ENCODE data around the gene FYB1. TPM values are rescaled to one million over a fixed set of nuclear protein-coding genes. Genes with fewer than 3 reads are reported as not detected.

FYB1 gene
- total and polyA plus RNA-seq, 2 of the 8 experiments (the other 6 are each of a cell fraction or from before 2014, with no cell fraction given): not detected

- FAIRE-seq (no peak), DNase-seq (ENCODE audit: low read depth in 1 of 2, low spot score in 2 of 2) (no peak)
- ChIA-PET POLR2A (ENCODE audit: partially characterized antibody) (no interaction called here), CTCF (ENCODE audit: partially characterized antibody) (interaction anchor here (1.6 to 2.4 kb wide), 2 partner anchors 62 to 74 kb away, joined by 5 to 7 read pairs; no protein-coding TSS in a partner anchor)
- Histone ChIP-seq H3K4me1 (replicated peaks in 1 of 4; ENCODE audit: control insufficient read depth in 3 of 4, insufficient read depth in 4 of 4, low read length in 3 of 4) (no peaks in the 10 kb centered on the region), H4K8ac (ENCODE audit: extremely low read depth, insufficient read depth, low read length) (no peak overlapping the region), H2BK15ac (ENCODE audit: low read length) (no peak overlapping the region), H3K79me2 (ENCODE audit: control insufficient read depth in 1 of 2, insufficient read depth in 2 of 2, low read length in 2 of 2) (no peaks in the 10 kb centered on the region), H3K4me2 (ENCODE audit: insufficient read depth in 1 of 2, low read depth in 2 of 2, low read length in 2 of 2) (no peak overlapping the region), H3K14ac (ENCODE audit: insufficient read length) (no peak overlapping the region), H3K18ac (ENCODE audit: extremely low read depth, low read length) (no peak overlapping the region), H2AFZ (ENCODE audit: low read length) (no peak overlapping the region), H2AK5ac (ENCODE audit: low read depth, low read length) (no peak overlapping the region), H3K56ac (replicated peaks; ENCODE audit: insufficient read length, low read depth, low read length) (no peak overlapping the region), H3K79me1 (ENCODE audit: low read depth, low read length) (no peaks in the 10 kb centered on the region), H2BK12ac (ENCODE audit: low read depth, low read length) (no peak overlapping the region), H2BK5ac (ENCODE audit: low read depth, low read length) (no peak overlapping the region), H2BK20ac (ENCODE audit: low read length) (no peak overlapping the region), H2BK120ac (replicated peaks; ENCODE audit: low read depth, low read length) (no peak overlapping the region), H4K91ac (replicated peaks; ENCODE audit: insufficient read length, low read length) (no peak overlapping the region), H4K5ac (ENCODE audit: insufficient read length, low read depth, low read length) (no peak overlapping the region), H3K27ac (ENCODE audit: low read depth, low read length) (no peak overlapping the region), H3K9me3 (ENCODE audit: insufficient read depth in 2 of 2, low read depth in 1 of 2, low read length in 1 of 2) (no peaks in the 10 kb centered on the region), H4K20me1 (replicated peaks in 1 of 2; ENCODE audit: control insufficient read depth in 1 of 2, insufficient read depth in 2 of 2, low read length in 2 of 2) (no peaks in the 10 kb centered on the region), H3K27me3 (replicated peaks in 1 of 4; ENCODE audit: control insufficient read depth in 3 of 4, extremely low read depth in 1 of 4, insufficient read depth in 3 of 4, low read length in 3 of 4) (no peaks in the 10 kb centered on the region), H3K4ac (replicated peaks; ENCODE audit: insufficient read length, low read depth, low read length) (no peak overlapping the region), H3K36me3 (ENCODE audit: control insufficient read depth in 2 of 4, insufficient read depth in 4 of 4, low read length in 3 of 4) (no peaks in the 10 kb centered on the region), H3K23ac (ENCODE audit: insufficient read length) (no peak overlapping the region), H3K23me2 (ENCODE audit: low read depth, low read length) (no peaks in the 10 kb centered on the region), H3K9ac (replicated peaks in 1 of 4; ENCODE audit: extremely low read depth in 1 of 4, low read depth in 3 of 4, low read length in 3 of 4) (no peak overlapping the region), H3K4me3 (ENCODE audit: extremely low read depth in 1 of 4, insufficient read depth in 2 of 4, low read depth in 3 of 4, low read length in 4 of 4) (no peak overlapping the region)
- 98 to 100% methylated on average over 2 to 3 of the region's 3 CpGs for WGBS, 2 experiments (ENCODE audit: extremely low coverage in 1 of 2, insufficient coverage in 1 of 2, insufficient read length in 1 of 2, insufficient replicate concordance in 2 of 2, low coverage in 1 of 2, low lambda C conversion rate in 2 of 2, missing lambda C conversion rate in 1 of 2)
- no peak for TF ChIP-seq PHF8 (conservative IDR thresholded peaks at IDR 0.05; ENCODE audit: low read depth, low read length)
Observed at GRCh38 chr5:39143151-39143860, 76.1 kb downstream of the FYB1 start.

Data from H1 (cell line).